ENCODE data around the gene SLC22A7.

- no peak for TF ChIP-seq CTCF (IDR thresholded peaks at IDR 0.05)
- TF ChIP-seq POLR2A (IDR thresholded peaks at IDR 0.05) = no peak
These were observed 49.3 kb upstream of the SLC22A7 start for GRCh38 chr6:43248791-43249190.

Measured in testis (tissue), 2 donors.